GM18951 (cell line): ENCODE data around the gene ACSS1.

Source experiments
- POLR2A ChIP-seq: IDR thresholded peaks from 4 replicates; pipeline ENCODE4 v1.6.1; 2011; ENCODE audit warnings: mild to moderate bottlenecking; ENCODE audit not compliant: insufficient read length, insufficient read depth; ENCODE audit errors: extremely low read depth
- in situ Hi-C: fragments of 300-500 bp; cut with MboI; formaldehyde crosslinking; loops from one replicate; pipeline ENCODE4 v1.12.0; 2022; ENCODE audit warnings: low sequenced_read_pairs, mixed read lengths, inconsistent platforms; ENCODE audit not compliant: unreplicated experiment

Gene ACSS1

GRCh38 chr20:24963672-24964505, 94.0 kb downstream of the ACSS1 start:
- in situ Hi-C loops: no loop called here
- TF ChIP-seq POLR2A: no peak

GRCh38 chr20:24962510-24962909, 95.4 kb downstream of the ACSS1 start:
- in situ Hi-C loops: no loop called here
- TF ChIP-seq POLR2A: no peak

GRCh38 chr20:24962182-24962492, 95.8 kb downstream of the ACSS1 start:
- TF ChIP-seq POLR2A: no peak

GRCh38 chr20:24961384-24962181, 96.4 kb downstream of the ACSS1 start:
- in situ Hi-C loops: no loop called here
- TF ChIP-seq POLR2A: no peak

More at GRCh38 chr20:24962182-24962492, 95.8 kb downstream of the ACSS1 start:
- in situ Hi-C loops: no loop called here

- in situ Hi-C loops: no loop called here
- no peak for TF ChIP-seq POLR2A
These were observed 97.1 kb downstream of the ACSS1 start for GRCh38 chr20:24960861-24961260.

GRCh38 chr20:24960302-24960801, 97.6 kb downstream of the ACSS1 start:
- in situ Hi-C loops: no loop called here
- TF ChIP-seq POLR2A: no peak

GRCh38 chr20:24959591-24960301, 98.2 kb downstream of the ACSS1 start:
- in situ Hi-C loops: no loop called here
- no peak for TF ChIP-seq POLR2A

- in situ Hi-C loops: no loop called here
- TF ChIP-seq POLR2A: no peak
These were observed 99.2 kb downstream of the ACSS1 start for GRCh38 chr20:24958506-24959385.

GRCh38 chr20:24957326-24958016, 100.5 kb downstream of the ACSS1 start:
- in situ Hi-C loops: no loop called here

More at GRCh38 chr20:24957326-24958016, 100.5 kb downstream of the ACSS1 start:
- TF ChIP-seq POLR2A: no peak
